HUES6 (cell line): ENCODE measurements around the gene SHISA9.

Experiments
- H3K27ac ChIP-seq: 2 replicates; pipeline ENCODE4 v1.7.0; 2013; ENCODE audit warnings: low read depth, mild to moderate bottlenecking, low read length, inconsistent platforms
- H3K27me3 ChIP-seq: 2 replicates; pipeline ENCODE4 v1.6.1; 2013; ENCODE audit warnings: low read length; ENCODE audit not compliant: control insufficient read depth, insufficient read depth
- H3K36me3 ChIP-seq: 2 replicates; pipeline ENCODE4 v1.6.1; 2013; ENCODE audit warnings: low read length; ENCODE audit not compliant: control insufficient read depth, insufficient read depth
- H3K4me1 ChIP-seq: 2 replicates; pipeline ENCODE4 v1.6.1; 2013; ENCODE audit warnings: low read length; ENCODE audit not compliant: control insufficient read depth, insufficient read depth
- H3K4me3 ChIP-seq: 2 replicates; pipeline ENCODE4 v1.5.1; 2013; ENCODE audit warnings: low read depth, low read length
- H3K9ac ChIP-seq: one replicate; pipeline ENCODE4 v1.6.1; 2013; ENCODE audit warnings: mild to moderate bottlenecking, low read length
- H3K9me3 ChIP-seq: 2 replicates; pipeline ENCODE4 v1.6.1; 2013; ENCODE audit warnings: low read depth, low read length; ENCODE audit not compliant: control insufficient read depth, insufficient read depth

SHISA9 gene

DNA sequence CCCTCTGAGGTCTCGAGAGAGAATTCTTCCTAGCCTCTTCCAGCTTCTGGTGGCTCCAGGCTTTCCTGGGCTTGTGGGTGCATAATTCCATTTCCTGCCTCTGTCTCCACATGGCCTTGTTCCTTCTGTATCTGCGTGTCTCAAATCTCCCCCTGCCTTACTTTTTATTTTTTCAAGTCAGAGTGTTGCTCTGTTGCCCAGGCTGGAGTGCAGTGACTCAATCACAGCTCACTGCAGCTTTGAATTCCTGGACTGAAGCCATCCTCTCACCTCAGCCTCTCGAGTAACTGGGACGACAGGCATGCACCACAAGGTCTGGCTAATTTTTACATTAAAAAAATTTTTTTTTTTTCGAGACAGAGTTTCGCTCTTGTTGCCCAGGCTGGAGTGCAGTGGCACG, 120.6 kb downstream of the SHISA9 start:
- no peak overlapping the region for H3K9ac ChIP-seq
- H3K4me1 ChIP-seq: peaks cover 9% of the 10 kb centered on the region; the same call in 1 of the 2 replicates
- no peak overlapping the region for H3K4me3 ChIP-seq
- no peaks in the 10 kb centered on the region for H3K9me3 ChIP-seq
- no peak overlapping the region for H3K27ac ChIP-seq
- no peaks in the 10 kb centered on the region for H3K27me3 ChIP-seq
- H3K36me3 ChIP-seq: no peaks in the 10 kb centered on the region

DNA sequence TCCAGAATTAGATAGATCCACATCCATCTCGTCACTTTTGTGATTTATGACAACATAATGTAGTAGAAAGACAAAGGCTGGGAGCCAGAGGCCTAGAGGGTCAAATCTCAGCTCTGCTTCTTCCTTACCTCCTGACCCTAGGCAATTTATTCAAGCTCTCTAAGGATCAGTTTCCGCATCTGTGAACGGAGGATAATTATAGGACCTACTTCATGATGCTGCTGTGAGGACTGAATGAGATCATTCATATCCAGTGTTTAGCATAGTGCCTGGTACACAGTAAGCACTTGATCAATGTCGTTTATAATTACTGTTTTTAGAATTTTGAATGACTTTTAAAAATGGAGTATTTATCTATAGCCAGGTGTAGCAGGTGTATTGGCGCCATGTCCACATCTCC, 128.4 kb downstream of the SHISA9 start:
- Histone ChIP-seq H3K27ac (no peak overlapping the region), H3K9ac (no peak overlapping the region), H3K4me1 (no peaks in the 10 kb centered on the region), H3K9me3 (no peaks in the 10 kb centered on the region), H3K27me3 (no peaks in the 10 kb centered on the region), H3K36me3 (no peaks in the 10 kb centered on the region), H3K4me3 (no peak overlapping the region)

DNA sequence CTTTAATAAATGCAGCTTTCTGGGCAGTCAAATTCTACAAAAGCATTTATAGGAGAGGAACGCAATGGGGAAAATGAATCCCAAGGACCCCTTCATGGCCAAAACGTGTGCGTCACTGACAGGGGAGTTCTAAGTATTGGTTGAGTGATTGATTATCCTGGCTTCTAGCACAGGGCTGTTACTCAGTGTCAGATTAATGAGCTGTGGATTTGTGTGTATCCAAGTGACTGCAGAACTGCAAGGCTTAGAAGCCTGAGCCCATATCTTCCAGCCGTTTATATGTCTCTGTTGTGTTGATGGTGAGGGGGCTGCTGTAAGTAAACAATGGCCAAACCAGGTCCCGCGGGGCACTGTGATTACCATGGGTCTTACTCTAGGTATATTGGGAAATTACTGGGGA, 129.4 kb downstream of the SHISA9 start:
- H3K9ac ChIP-seq: no peak overlapping the region
- H3K27me3 ChIP-seq: no peaks in the 10 kb centered on the region
- no peaks in the 10 kb centered on the region for H3K36me3 ChIP-seq
- no peak overlapping the region for H3K27ac ChIP-seq
- no peaks in the 10 kb centered on the region for H3K4me1 ChIP-seq
- no peak overlapping the region for H3K4me3 ChIP-seq
- no peaks in the 10 kb centered on the region for H3K9me3 ChIP-seq

DNA sequence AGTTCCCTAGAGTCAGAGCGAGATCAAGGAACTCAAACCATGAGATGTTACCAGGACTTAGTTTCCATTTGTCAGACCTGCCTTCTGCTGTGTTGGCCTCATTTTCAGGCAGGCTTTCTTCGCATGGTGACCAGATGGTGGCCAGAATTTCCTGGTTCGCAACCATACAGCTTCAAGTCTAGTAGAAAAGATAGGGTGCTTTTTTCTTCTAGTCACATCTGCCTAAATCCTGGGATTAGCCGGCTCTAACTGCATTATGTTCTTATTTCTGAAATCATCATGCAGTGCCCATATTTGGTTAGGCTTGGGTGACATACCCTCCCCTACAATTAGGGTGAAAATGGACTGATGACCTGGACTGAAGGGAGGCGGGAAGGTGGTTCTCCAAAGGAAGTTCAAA, 131.5 kb downstream of the SHISA9 start:
- Histone ChIP-seq H3K27me3 (no peaks in the 10 kb centered on the region), H3K36me3 (no peaks in the 10 kb centered on the region), H3K9ac (no peak overlapping the region), H3K4me3 (no peak overlapping the region), H3K27ac (no peak overlapping the region), H3K4me1 (no peaks in the 10 kb centered on the region), H3K9me3 (no peaks in the 10 kb centered on the region)

DNA sequence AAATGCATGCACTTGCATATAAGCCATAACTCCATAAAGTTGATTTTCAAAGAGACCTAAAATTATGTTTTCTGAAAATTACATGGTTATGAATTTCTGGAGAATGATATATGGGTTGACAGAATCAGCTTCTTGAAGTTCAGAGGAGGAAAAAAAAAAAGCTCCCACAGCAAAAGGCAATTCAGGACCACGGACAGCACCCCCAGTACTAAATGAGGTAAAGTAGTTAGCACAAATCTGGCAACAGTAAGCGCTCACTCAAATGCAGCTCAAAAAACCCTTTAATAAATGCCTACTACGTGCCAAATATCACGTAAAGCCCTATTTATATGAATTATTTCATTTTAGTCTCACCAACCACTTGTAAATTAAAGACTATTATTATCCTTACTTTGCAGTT, 135.2 kb downstream of the SHISA9 start:
- Histone ChIP-seq H3K9ac (no peak overlapping the region), H3K4me3 (no peak overlapping the region), H3K27ac (no peak overlapping the region), H3K27me3 (no peaks in the 10 kb centered on the region), H3K4me1 (peaks cover 10% of the 10 kb centered on the region), H3K9me3 (0 out of 2 replicates have a peak, but pooled peaks cover 5% of the 10 kb centered on the region), H3K36me3 (no peaks in the 10 kb centered on the region)

DNA sequence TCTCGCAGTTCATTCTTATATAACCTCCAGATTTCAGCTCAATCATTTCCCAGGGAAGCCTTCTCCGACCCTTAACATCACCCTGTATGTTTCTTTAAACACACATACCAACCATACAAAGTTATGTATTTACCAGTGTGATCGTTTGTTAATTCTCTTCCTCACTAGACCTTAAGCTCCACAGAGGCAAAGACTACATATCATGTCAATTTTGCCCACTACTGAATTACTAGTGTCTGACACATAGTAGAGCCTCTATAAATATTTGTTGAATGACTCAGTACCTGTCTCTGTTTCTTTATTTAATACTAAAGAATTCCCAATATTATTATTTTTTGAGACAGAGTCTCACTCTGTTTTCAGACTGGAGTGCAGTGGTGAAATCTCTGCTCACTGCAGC, 137.2 kb downstream of the SHISA9 start:
- Histone ChIP-seq H3K4me1 (peaks cover 16% of the 10 kb centered on the region), H3K27me3 (no peaks in the 10 kb centered on the region), H3K9ac (no peak overlapping the region), H3K4me3 (no peak overlapping the region), H3K27ac (no peak overlapping the region), H3K36me3 (no peaks in the 10 kb centered on the region), H3K9me3 (0 out of 2 replicates have a peak, but pooled peaks cover 5% of the 10 kb centered on the region)

DNA sequence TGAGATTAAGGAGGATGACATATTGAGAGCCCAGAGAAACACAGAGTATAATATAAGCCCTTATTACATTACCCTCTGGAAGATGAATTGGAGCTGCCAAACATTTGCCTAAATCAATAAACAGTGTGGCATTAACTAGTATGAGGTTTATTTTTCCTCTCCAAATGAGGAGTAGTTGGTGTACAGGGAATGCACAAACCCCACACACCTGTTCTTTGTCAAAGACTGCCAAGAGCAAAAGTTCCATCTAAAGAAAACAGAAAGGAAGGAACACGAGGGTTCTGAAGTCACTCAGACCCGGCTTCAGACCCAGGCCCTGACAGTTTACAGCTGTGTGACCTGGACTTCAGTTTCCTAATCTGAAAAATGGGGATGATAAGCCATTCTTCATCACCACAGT, 138.1 kb downstream of the SHISA9 start:
- Histone ChIP-seq H3K4me3 (no peak overlapping the region), H3K9ac (no peak overlapping the region), H3K36me3 (no peaks in the 10 kb centered on the region), H3K27ac (no peak overlapping the region), H3K27me3 (no peaks in the 10 kb centered on the region), H3K9me3 (0 out of 2 replicates have a peak, but pooled peaks cover 5% of the 10 kb centered on the region), H3K4me1 (peaks cover 16% of the 10 kb centered on the region)

DNA sequence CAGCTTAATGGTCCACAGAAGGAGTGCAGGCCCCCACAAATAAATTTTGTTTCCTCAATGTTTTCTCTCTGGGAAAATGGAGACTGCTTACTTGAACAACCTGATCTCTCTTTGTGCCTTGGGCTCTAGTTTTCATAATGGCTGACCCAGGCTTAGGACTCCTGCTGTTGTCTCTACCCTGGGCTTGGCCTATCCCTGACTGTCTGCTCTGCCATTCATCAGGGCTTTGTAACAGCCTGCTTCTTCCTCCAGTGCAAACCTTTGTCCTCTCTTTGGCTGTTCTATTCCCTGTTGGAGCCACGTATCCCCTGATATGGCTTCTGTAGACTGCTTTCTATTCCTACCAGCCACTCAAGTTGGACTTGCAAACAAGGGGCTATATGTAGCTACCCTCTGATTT, 139.8 kb downstream of the SHISA9 start:
- no peak overlapping the region for H3K4me3 ChIP-seq
- no peaks in the 10 kb centered on the region for H3K27me3 ChIP-seq
- H3K27ac ChIP-seq: no peak overlapping the region
- H3K9ac ChIP-seq: no peak overlapping the region
- H3K9me3 ChIP-seq: 0 out of 2 replicates have a peak, but pooled peaks cover 5% of the 10 kb centered on the region
- H3K36me3 ChIP-seq: no peaks in the 10 kb centered on the region
- H3K4me1 ChIP-seq: peaks cover 16% of the 10 kb centered on the region

DNA sequence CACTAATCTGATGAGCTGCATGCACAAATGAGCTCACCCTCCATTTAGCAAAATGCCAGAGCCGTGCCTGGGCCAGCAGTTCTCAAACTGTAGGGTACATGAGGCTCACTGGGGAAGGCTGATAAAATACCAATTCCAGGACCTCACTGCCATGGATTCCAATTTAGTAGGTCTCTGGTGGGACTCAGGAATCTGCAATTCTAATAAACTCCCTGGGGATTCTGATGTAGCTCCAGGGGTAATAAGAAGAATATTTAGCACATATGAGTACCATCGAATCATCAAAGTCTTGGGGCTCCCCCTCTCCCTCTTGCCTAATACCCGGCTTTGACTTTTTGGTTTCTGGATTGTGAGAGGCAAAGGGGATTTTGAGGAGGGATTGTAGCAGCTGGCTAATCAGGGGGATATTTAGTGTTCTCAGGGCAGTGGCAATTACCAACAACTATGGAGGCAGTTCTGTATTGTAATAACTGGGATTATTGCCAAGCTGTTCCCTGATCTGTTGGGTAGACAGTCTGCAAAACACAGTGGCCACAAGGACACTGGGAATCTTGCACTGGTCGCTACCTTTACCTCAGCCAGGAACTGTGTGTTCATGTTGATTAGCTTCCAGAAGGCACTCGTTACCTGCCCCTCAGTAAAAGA, 140.4 kb downstream of the SHISA9 start:
- Histone ChIP-seq H3K27me3 (no peaks in the 10 kb centered on the region), H3K9ac (no peak overlapping the region)

DNA sequence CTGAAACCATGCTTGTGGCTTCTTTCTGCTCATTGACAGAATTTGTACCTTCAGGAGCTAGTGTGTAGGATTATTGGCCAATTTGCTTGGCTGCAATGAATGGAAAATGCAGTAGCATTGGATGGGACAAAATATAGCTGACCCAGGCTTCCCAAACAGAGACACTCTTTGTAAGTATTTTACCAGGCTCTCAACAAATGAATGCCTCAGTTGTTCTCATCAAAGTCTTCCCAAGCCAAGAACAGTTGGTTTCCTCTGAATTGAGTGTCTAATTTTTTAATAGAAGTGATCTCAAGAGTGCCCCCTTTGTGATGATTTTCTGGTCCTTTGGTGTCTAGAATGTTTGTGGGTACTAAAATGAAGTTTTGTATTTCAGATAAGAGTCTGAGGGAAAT, 140.9 kb downstream of the SHISA9 start:
- no peak overlapping the region for H3K9ac ChIP-seq
- H3K4me3 ChIP-seq: no peak overlapping the region
- no peaks in the 10 kb centered on the region for H3K27me3 ChIP-seq
- no peak overlapping the region for H3K27ac ChIP-seq
- 0 out of 2 replicates have a peak, but pooled peaks cover 5% of the 10 kb centered on the region for H3K9me3 ChIP-seq
- H3K36me3 ChIP-seq: no peaks in the 10 kb centered on the region
- H3K4me1 ChIP-seq: peaks cover 16% of the 10 kb centered on the region

More for the DNA sequence above, 140.4 kb downstream of the SHISA9 start:
- Histone ChIP-seq H3K4me1 (peaks cover 16% of the 10 kb centered on the region), H3K9me3 (0 out of 2 replicates have a peak, but pooled peaks cover 5% of the 10 kb centered on the region), H3K27ac (no peak overlapping the region), H3K36me3 (no peaks in the 10 kb centered on the region), H3K4me3 (no peak overlapping the region)

DNA sequence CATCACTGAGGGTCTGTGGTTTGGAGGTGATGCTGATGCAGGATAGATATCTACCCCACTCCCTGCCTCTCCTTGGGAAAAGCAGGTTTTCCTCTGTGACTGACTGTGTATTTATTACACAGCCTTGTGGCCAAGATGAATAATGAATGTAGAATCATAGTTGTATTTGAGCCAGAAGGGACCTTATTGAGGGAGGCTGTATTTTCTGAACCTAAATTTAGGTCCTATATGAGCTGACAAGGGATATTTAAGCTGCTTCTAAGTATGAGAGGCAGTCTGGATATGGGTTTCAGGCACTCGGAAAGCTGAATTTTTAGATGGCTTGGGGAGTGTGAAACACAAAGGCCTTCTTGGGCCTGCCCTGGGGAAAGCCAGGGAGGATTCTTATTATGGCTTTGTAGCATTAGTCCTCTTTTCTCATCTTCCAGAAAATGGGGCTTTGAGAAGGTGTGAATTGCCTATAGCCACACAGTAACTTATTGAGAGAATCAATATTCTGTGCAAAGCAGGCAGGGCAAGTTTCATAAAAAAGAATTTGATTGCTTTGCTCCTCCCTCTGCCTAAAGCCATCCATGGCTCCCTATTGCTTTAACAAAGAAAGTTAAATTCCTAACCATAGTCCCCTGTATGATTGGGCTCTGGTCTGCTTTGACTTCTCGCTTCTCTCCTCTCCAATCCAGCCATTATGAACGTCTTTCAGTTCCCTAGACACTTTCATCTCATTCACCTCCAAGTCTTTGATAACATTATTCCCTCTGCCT, 144.8 kb downstream of the SHISA9 start:
- no peak overlapping the region for H3K9ac ChIP-seq
- no peak overlapping the region for H3K27ac ChIP-seq
- H3K27me3 ChIP-seq: no peaks in the 10 kb centered on the region
- no peaks in the 10 kb centered on the region for H3K36me3 ChIP-seq
- H3K4me1 ChIP-seq: peaks cover 10% of the 10 kb centered on the region
- peaks cover 16% of the 10 kb centered on the region for H3K9me3 ChIP-seq
- H3K4me3 ChIP-seq: no peak overlapping the region
